HepG2 (cell line): ENCODE measurements around the gene XPNPEP1. TPM values are rescaled to one million over a fixed set of nuclear protein-coding genes. Genes with fewer than 3 reads are reported as not detected.

ENCODE experiments used
- ATAC-seq: fragments of 200-7000 bp; cut with Tn5 transposase; 3 replicates; pipeline ENCODE4 v1.9.1; 2020; ENCODE audit warnings: mild to moderate bottlenecking, moderate library complexity
- BruUV-seq: library from RNA; stranded (reverse); fragments of 400-500 nt; replicated peaks from 2 replicates; lab custom pipeline; 2021; lab: Mats Ljungman, UMichigan
- CTCF ChIA-PET: fragments of 300-600 bp; formaldehyde crosslinking; extraction: SDS; loops from one replicate; lab custom pipeline; 2021; ENCODE audit warnings: low total read pairs, inconsistent platforms, low intra/inter-chr PET ratio; lab: Yijun Ruan, JAX
- POLR2A ChIA-PET: fragments of 350-600 bp; sonication (Branson Sonifier 250); formaldehyde crosslinking; loops from one replicate; lab custom pipeline; 2020; ENCODE audit warnings: antibody characterized with exemption, inconsistent platforms; lab: Yijun Ruan, JAX
- DNase-seq: peaks from one replicate; pipeline ENCODE4 v3.0.0-alpha.2; 2015; ENCODE audit warnings: low spot score
- FAIRE-seq: peaks from 3 replicates; lab custom pipeline; 2011; peaks lifted over from hg19 to GRCh38; lab: Jason Lieb, UNC
- H2AFZ ChIP-seq: one replicate; pipeline ENCODE4 v1.6.1; 2011; ENCODE audit warnings: low read length, inconsistent platforms
- H3K27ac ChIP-seq: fragments of 300-600 bp; 3 replicates; pipeline ENCODE4 v1.8.0; 2011; ENCODE audit warnings: mixed run types, mild to moderate bottlenecking, mixed read lengths, low read length, inconsistent platforms; ENCODE audit not compliant: insufficient read depth; ENCODE audit errors: extremely low read length
- H3K27me3 ChIP-seq, 2 experiments: fragments of 200-600 bp in 1 of 2; 2 replicates in 1 of 2; 3 replicates in 1 of 2; pipeline versions ENCODE4 v1.6.0 to v1.8.0; 2011; ENCODE audit warnings: low read length in 2 of 2, mild to moderate bottlenecking in 2 of 2, moderate library complexity in 2 of 2, inconsistent platforms in 1 of 2; ENCODE audit not compliant: insufficient read depth in 2 of 2, control insufficient read depth in 1 of 2
- H3K36me3 ChIP-seq, 2 experiments: fragments of 200-600 bp in 1 of 2; replicated peaks in 1 of 2; 2 replicates in 1 of 2; 3 replicates in 1 of 2; pipeline versions ENCODE4 v1.5.1 to v1.8.0; 2011; ENCODE audit warnings: low read length in 2 of 2, inconsistent platforms in 1 of 2; ENCODE audit not compliant: insufficient read depth in 2 of 2, control insufficient read depth in 1 of 2
- H3K4me1 ChIP-seq: 2 replicates; pipeline ENCODE4 v1.5.1; 2012; ENCODE audit warnings: low read length, inconsistent platforms; ENCODE audit not compliant: insufficient read depth
- H3K4me2 ChIP-seq: 2 replicates; pipeline ENCODE4 v1.6.0; 2011; ENCODE audit warnings: low read depth, low read length, inconsistent platforms
- H3K4me3 ChIP-seq, 3 experiments: fragments of 200-600 bp in 1 of 3; sonication (generic), shearing (Covaris generic) in 1 of 3; replicated peaks in 1 of 3; 2 replicates each; pipeline ENCODE4 v1.5.1; 2011 to 2016; ENCODE audit warnings: low read length in 3 of 3, inconsistent platforms in 2 of 3, low read depth in 2 of 3, mild to moderate bottlenecking in 2 of 3, control low read depth in 1 of 3, mixed read lengths in 1 of 3; ENCODE audit not compliant: insufficient read depth in 1 of 3
- H3K79me2 ChIP-seq: one replicate; pipeline ENCODE4 v1.6.1; 2011; ENCODE audit warnings: low read length, inconsistent platforms; ENCODE audit not compliant: insufficient read depth
- H3K9ac ChIP-seq: 2 replicates; pipeline ENCODE4 v1.6.0; 2011; ENCODE audit warnings: mild to moderate bottlenecking, low read depth, low read length, inconsistent platforms; ENCODE audit not compliant: insufficient read depth
- H3K9me3 ChIP-seq: 2 replicates; pipeline ENCODE4 v1.5.1; 2012; ENCODE audit warnings: mild to moderate bottlenecking, low read length
- H4K20me1 ChIP-seq: 2 replicates; pipeline ENCODE4 v1.6.0; 2011; ENCODE audit warnings: inconsistent platforms, mild to moderate bottlenecking, low read length, moderate library complexity; ENCODE audit not compliant: insufficient read depth
- HDAC1 ChIP-seq: sonication (generic); formaldehyde crosslinking; IDR thresholded peaks from 2 replicates; pipeline ENCODE4 v1.5.1; 2020; ENCODE audit warnings: mild to moderate bottlenecking, missing genetic modification reagents
- IRF9 ChIP-seq: sonication (generic); formaldehyde crosslinking; IDR thresholded peaks from 2 replicates; pipeline ENCODE4 v1.8.0; 2022; ENCODE audit warnings: missing genetic modification reagents, mild to moderate bottlenecking, borderline replicate concordance
- KLF12 ChIP-seq: sonication (generic); formaldehyde crosslinking; IDR thresholded peaks from 2 replicates; pipeline ENCODE4 v1.4.0; 2020; ENCODE audit warnings: missing genetic modification reagents, borderline replicate concordance
- MLLT10 ChIP-seq: sonication (generic); formaldehyde crosslinking; IDR thresholded peaks from 2 replicates; pipeline ENCODE4 v1.4.0; 2020; ENCODE audit warnings: missing genetic modification reagents
- NFYB ChIP-seq: sonication (generic); formaldehyde crosslinking; IDR thresholded peaks from 2 replicates; pipeline ENCODE4 v1.4.0; 2020; ENCODE audit warnings: missing genetic modification reagents
- SIX1 ChIP-seq: sonication (generic); formaldehyde crosslinking; IDR thresholded peaks from 2 replicates; pipeline ENCODE4 v1.4.0; 2020; ENCODE audit warnings: missing genetic modification reagents, borderline replicate concordance
- TRAFD1 ChIP-seq: sonication (generic); formaldehyde crosslinking; IDR thresholded peaks from 2 replicates; pipeline ENCODE4 v1.5.1; 2020; ENCODE audit warnings: missing genetic modification reagents, mild to moderate bottlenecking, borderline replicate concordance
- ZBTB44 ChIP-seq: sonication (generic); formaldehyde crosslinking; IDR thresholded peaks from 2 replicates; pipeline ENCODE4 v1.4.0; 2020; ENCODE audit warnings: missing genetic modification reagents
- ZFP37 ChIP-seq: sonication (generic); formaldehyde crosslinking; IDR thresholded peaks from 2 replicates; pipeline ENCODE4 v1.4.0; 2020; ENCODE audit warnings: missing genetic modification reagents, borderline replicate concordance
- ZNF337 ChIP-seq: sonication (generic); formaldehyde crosslinking; IDR thresholded peaks from 2 replicates; pipeline ENCODE4 v1.5.1; 2020; ENCODE audit warnings: missing genetic modification reagents, low read depth, mild to moderate bottlenecking, borderline replicate concordance
- WGBS: methylation state at CpG from one replicate; pipeline ENCODE4 v1.1.6; 2017; ENCODE audit warnings: low lambda C conversion rate; 5-methylcytosine and 5-hydroxymethylcytosine counted together
- in situ Hi-C: cut with HindIII; loops from 2 replicates; pipeline ENCODE4 v1.10.0; 2017; ENCODE audit warnings: low pct_unique_long_range_greater_than_20kb; ENCODE audit not compliant: extremely low pct_ligation_motif_present
- intact Hi-C: fragments of 100-400 bp; cut with micrococcal nuclease; formaldehyde crosslinking; loops from one replicate; pipeline ENCODE4 v1.10.0; 2022; ENCODE audit not compliant: unreplicated experiment
- polyA plus RNA-seq, 8 experiments: library from polyadenylated mRNA; depleted of rRNA in 3 of 8; stranded (reverse) in 7 of 8; unstranded in 1 of 8; fragments of >200 nt; fragmentation: Illumina TruSeq in 4 of 8; extraction: Trizol in 4 of 8; gene quantifications; 2 replicates each; pipeline versions ENCODE4 v1.2.1 to v1.2.3, GENCODE V29; 2011 to 2016; ENCODE audit warnings: low read depth in 4 of 8, missing spikeins in 1 of 8, mixed read lengths in 1 of 8; ENCODE audit not compliant: insufficient read depth in 1 of 8
- total RNA-seq, 5 experiments: library from RNA; depleted of rRNA; stranded (reverse); fragments of >200 nt; fragmentation: Illumina TruSeq; extraction: Trizol; gene quantifications; 2 replicates each; pipeline ENCODE4 v1.2.3, GENCODE V29; 2016; ENCODE audit warnings: low read depth in 1 of 5
- TF ChIP-seq, protein P1 (sequence below): sonication (generic); formaldehyde crosslinking; IDR thresholded peaks from 2 replicates; pipeline ENCODE4 v1.4.0; 2020; ENCODE audit warnings: missing genetic modification reagents, low read depth, mild to moderate bottlenecking, borderline replicate concordance
- TF ChIP-seq, protein P2 (sequence below): sonication (generic); formaldehyde crosslinking; IDR thresholded peaks from 2 replicates; pipeline ENCODE4 v1.5.0; 2020; ENCODE audit warnings: mild to moderate bottlenecking, missing genetic modification reagents
- TF ChIP-seq, protein P3 (sequence below): sonication (generic); formaldehyde crosslinking; IDR thresholded peaks from 2 replicates; pipeline ENCODE4 v1.8.1; 2023; ENCODE audit warnings: mild to moderate bottlenecking, missing genetic modification reagents
- TF ChIP-seq, protein P4 (sequence below): sonication (generic); formaldehyde crosslinking; IDR thresholded peaks from 2 replicates; pipeline ENCODE4 v1.8.1; 2023; ENCODE audit warnings: missing genetic modification reagents, mild to moderate bottlenecking, borderline replicate concordance

Gene XPNPEP1
- total and polyA plus RNA-seq, 2 of the 13 experiments (the other 11 are each of a cell fraction or from before 2014, with no cell fraction given) = 30.3 to 55.5 TPM

DNA sequence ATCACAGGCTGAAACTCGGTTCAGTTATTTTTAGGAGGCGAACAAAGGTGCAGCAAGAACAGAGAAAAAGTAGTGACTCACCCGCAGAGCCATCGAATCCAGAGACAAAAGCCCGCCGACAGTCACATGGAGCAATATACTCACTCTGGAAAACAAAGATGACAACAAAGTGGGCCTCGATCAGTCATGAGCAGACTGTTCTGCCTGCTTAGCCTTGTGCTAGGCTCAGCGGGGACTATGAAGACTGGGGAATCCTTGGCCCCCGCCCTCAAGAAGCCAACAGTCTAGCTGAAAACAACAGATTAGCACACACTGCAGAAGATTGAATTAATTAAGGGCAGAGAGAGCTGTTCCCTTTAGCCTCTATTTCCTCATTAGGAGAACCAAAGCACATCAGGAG lies 30.4 kb downstream of the XPNPEP1 start:
- BruUV-seq = no TSS peak
- in situ Hi-C loops = loop anchor here (25.0 kb wide), 1 partner anchor 119 kb away; the partner anchor contains the start of gene ADD3
- TF ChIP-seq, protein P1, sequence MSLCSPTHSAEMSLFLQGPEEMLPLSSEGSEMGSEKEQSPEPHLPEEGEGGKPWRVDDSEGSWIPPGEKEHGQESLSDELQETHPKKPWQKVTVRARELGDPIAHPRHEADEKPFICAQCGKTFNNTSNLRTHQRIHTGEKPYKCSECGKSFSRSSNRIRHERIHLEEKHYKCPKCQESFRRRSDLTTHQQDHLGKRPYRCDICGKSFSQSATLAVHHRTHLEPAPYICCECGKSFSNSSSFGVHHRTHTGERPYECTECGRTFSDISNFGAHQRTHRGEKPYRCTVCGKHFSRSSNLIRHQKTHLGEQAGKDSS (CRISPR knock-in tag) = no peak
- TF ChIP-seq ZFP37 (CRISPR knock-in tag) (no peak), KLF12 (no peak), HDAC1 (CRISPR knock-in tag) (no peak), IRF9 (CRISPR knock-in tag) (no peak), NFYB (no peak), MLLT10 (no peak), ZBTB44 (CRISPR knock-in tag) (no peak), TRAFD1 (CRISPR knock-in tag) (no peak), ZNF337 (no peak), SIX1 (CRISPR knock-in tag) (no peak)
- TF ChIP-seq, protein P2, sequence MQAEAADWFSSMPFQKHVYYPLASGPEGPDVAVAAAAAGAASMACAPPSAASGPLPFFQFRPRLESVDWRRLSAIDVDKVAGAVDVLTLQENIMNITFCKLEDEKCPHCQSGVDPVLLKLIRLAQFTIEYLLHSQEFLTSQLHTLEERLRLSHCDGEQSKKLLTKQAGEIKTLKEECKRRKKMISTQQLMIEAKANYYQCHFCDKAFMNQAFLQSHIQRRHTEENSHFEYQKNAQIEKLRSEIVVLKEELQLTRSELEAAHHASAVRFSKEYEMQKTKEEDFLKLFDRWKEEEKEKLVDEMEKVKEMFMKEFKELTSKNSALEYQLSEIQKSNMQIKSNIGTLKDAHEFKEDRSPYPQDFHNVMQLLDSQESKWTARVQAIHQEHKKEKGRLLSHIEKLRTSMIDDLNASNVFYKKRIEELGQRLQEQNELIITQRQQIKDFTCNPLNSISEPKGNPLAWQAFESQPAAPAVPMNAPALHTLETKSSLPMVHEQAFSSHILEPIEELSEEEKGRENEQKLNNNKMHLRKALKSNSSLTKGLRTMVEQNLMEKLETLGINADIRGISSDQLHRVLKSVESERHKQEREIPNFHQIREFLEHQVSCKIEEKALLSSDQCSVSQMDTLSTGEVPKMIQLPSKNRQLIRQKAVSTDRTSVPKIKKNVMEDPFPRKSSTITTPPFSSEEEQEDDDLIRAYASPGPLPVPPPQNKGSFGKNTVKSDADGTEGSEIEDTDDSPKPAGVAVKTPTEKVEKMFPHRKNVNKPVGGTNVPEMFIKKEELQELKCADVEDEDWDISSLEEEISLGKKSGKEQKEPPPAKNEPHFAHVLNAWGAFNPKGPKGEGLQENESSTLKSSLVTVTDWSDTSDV (CRISPR knock-in tag) = no peak
- TF ChIP-seq, protein P3, sequence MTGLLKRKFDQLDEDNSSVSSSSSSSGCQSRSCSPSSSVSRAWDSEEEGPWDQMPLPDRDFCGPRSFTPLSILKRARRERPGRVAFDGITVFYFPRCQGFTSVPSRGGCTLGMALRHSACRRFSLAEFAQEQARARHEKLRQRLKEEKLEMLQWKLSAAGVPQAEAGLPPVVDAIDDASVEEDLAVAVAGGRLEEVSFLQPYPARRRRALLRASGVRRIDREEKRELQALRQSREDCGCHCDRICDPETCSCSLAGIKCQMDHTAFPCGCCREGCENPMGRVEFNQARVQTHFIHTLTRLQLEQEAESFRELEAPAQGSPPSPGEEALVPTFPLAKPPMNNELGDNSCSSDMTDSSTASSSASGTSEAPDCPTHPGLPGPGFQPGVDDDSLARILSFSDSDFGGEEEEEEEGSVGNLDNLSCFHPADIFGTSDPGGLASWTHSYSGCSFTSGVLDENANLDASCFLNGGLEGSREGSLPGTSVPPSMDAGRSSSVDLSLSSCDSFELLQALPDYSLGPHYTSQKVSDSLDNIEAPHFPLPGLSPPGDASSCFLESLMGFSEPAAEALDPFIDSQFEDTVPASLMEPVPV (CRISPR knock-in tag) = no peak
- TF ChIP-seq, protein P4, sequence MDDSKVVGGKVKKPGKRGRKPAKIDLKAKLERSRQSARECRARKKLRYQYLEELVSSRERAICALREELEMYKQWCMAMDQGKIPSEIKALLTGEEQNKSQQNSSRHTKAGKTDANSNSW (CRISPR knock-in tag) = no peak

More for the DNA sequence above, 30.4 kb downstream of the XPNPEP1 start:
- H3K9me3 ChIP-seq = no peaks in the 10 kb centered on the region
- no peaks in the 10 kb centered on the region for H3K4me1 ChIP-seq
- H4K20me1 ChIP-seq = no peaks in the 10 kb centered on the region
- 95% methylated on average over 7 of the region's 9 CpGs for WGBS
- no peak for FAIRE-seq
- H3K79me2 ChIP-seq = no peaks in the 10 kb centered on the region
- H3K27me3 ChIP-seq = no peaks in the 10 kb centered on the region
- H3K9ac ChIP-seq = no peak overlapping the region
- H2AFZ ChIP-seq = no peak overlapping the region
- H3K4me3 ChIP-seq = no peak overlapping the region
- H3K36me3 ChIP-seq = peaks cover 12 to 23% of the 10 kb centered on the region in 2 experiments; a peak in 4 of 5 replicates
- no peak for ATAC-seq
- CTCF ChIA-PET = no interaction called here
- no peak overlapping the region for H3K4me2 ChIP-seq
- POLR2A ChIA-PET = no interaction called here
- intact Hi-C loops = no loop called here
- DNase-seq = no peak
- no peak overlapping the region for H3K27ac ChIP-seq
